ENCODE measurements around the gene TREM2.
"Not testable (repeated sequence)": the region's sequence is repeated elsewhere in the genome, so short reads cannot be mapped to it uniquely, and the experiment has no call there.

The TREM2 gene

DNA sequence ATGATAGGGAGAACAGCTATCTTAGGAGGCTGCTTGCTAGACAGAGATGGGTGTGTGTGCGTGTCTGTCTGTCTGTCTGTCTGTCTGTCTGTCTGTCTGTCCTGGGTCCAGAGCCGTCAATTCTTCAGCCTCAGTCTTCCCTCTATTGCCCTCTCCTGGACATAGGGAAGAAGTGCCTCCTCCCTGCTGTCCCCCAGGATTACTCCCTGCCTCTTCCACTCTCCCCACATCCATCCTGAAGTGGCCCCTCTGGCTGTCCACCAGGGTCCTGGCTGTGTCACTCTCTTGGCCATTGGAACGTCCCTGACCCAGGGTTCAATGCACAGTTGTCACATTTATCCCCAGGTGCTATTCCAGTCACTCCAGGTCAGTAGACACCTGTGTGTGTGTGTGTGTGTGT is 27.9 kb upstream of the TREM2 start:
- TF ChIP-seq CTCF (conservative IDR thresholded peaks at IDR 0.05; ENCODE audit: low read length), result no peak
- H3K4me3 ChIP-seq (ENCODE audit: low read length), result no peak overlapping the region
- no peak for DNase-seq (ENCODE audit: low read depth)

DNA sequence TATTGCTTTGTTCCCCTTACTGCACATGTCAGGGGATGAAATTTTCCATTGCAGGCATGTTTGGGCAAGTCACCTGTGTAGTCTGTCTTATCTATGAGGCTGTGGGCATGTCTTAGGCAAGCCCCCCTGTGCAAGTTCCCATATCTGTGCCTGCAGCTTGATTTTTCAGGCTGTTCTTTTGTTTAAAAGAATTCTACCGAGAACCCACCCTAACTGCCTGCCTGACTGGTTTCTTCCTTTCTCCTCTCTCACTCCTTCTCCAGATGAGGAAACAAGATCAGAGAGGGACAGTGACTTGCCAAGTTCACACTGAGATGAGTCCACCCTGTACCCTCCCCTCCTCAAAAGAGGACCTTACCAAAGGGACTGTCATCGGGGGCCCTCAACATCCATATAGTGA is 27.1 kb upstream of the TREM2 start:
- TF ChIP-seq CTCF (conservative IDR thresholded peaks at IDR 0.05; ENCODE audit: low read length), result no peak
- H3K4me3 ChIP-seq (ENCODE audit: low read length), result no peak overlapping the region
- DNase-seq (ENCODE audit: low read depth), result no peak

- H3K4me3 ChIP-seq (ENCODE audit: low read length); DNase-seq (ENCODE audit: low read depth): not testable (repeated sequence)
These were observed 26.1 kb upstream of the TREM2 start for GRCh38 chr6:41189046-41189445.

DNA sequence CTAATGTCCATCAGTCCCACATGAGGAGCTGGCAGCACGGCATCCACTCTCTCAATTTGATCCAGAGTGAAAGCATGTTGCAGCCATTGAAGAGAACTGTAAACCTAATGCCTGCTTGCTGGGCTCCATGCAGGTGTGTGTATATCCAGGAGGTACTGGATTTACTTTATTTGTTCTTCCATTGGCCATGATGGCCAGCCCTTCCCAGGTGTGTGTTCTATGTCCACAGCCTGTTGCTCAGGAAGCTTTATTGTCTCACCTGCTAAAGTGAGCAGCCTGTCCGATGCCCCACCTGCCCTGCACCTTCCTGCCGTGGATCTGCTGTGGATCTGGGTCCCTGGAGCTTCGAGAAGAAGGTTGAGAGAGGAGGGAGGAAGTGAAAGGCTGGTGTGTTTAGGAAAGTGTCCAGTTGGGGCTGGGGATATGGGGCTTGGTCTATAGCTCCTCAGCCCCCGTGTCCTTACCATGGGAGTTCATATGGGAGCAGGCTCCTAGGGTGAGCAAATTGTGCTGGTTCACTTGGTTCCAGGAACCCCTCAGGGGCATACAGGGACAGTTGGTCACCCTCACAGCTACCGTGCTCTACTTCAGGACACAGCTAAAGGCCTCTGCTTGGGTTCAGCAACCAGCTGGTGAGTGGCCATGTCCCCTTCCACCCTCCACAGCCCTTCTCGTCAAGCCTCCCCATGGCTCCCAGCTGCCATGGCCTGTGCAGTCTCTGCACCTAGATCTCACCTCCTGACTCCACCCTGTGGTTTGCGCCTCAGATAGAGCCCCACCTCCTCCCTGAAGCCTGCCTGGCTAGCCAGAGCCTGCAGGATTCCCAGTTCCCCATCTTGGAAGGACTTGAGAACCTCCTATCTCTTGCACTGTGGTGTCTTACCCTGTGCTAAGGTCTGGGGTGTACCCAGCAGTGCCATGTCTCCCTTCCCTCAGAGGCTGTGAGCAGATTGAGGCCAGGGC is 25.3 kb upstream of the TREM2 start:
- TF ChIP-seq CTCF (conservative IDR thresholded peaks at IDR 0.05; ENCODE audit: low read length), result no peak
- DNase-seq (ENCODE audit: low read depth), result no peak
- no peak overlapping the region for H3K4me3 ChIP-seq (ENCODE audit: low read length)

DNA sequence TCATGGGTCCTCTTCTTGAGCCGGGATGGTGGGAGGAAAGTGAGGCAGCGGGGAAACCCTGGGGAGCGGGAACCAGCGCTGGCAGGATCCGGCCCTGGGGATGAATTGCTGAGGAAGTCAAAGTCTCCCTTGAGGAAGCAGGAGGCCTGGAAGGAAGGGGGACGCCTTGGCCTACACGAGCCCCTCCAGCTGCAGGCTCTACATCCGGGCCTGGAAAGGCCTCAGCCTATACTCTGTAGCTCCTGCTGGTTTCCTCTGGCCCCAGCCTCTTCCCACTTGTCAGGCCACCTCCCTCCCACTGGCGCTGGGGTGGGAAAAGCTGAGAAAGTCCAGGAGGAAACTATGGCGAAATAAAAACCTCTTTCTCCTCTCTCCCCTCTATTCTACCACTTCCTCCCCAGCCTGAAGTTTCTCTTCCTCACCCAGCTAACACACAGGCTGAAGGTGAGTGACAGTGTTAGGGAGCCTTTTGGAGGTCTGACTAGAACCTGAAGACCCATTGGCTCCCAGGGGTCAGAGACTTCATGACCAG is 23.2 kb upstream of the TREM2 start:
- no peak overlapping the region for H3K4me3 ChIP-seq (ENCODE audit: low read length)
- no peak for TF ChIP-seq CTCF (conservative IDR thresholded peaks at IDR 0.05; ENCODE audit: low read length)
- no peak for DNase-seq (ENCODE audit: low read depth)

DNA sequence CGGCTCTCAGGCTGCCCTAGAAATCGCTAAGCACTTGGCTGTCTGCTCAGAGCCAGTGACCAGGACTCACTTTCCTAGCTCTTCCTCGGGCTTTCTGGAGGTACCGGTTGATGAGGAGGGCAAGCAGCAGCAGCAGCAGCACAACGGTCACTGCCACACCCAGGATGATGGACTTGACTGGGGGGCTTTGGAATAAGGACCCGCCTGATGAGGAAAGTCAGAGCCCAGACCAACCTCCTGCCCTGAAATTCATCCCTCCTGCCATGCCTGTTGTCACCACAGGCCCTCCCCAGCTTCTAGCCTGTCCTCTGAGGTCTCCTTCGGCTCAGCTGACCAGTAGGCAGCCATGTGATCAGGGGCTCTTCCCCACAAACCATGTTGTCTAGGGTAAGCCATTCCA is 21.8 kb upstream of the TREM2 start:
- no peak overlapping the region for H3K4me3 ChIP-seq (ENCODE audit: low read length)
- no peak for TF ChIP-seq CTCF (conservative IDR thresholded peaks at IDR 0.05; ENCODE audit: low read length)
- no peak for DNase-seq (ENCODE audit: low read depth)

DNA sequence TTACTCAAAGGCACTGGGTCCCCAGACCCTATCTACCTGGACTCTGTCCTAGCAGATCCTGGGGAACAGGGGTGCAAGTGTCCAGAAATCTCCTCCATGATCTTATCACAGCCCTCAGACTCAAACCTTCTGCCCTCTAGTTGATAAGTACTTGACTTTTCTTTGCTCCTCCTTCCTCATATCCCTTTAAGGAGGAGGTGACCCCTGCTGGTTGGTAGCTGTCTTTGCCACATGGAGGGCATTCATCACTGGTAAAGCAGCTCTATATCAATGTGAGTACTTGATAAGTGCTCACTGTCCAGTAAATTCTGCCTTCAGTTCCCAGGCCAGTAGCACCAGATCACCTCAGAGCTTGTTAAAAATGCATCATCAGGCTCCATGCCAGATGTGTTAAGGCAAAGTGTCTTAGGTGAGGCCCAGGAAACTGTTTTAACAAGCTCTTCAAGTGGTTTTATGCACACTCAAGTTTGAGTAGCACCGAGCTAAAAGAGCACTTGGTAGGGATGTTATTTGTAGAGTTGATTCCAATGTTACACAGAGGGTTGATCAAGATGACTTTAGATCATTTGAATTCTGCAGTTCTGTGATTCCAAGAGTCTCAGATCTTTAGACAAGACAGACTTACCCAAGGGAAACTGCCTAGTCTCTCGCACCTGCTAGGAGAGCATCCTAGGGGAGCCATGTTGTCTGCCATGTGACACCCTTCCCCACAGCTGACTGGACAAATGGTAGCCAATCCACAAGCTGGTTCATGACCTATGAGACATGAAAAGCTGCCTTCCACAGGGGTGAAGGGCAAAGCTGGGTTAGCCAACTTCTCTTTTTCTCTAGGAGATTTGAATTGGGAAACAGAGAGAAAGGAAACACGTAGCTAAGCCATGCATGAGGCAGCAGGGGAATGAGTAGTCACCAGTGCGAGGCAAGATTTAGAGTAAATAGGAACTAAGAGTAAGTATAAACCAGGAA is 19.4 kb upstream of the TREM2 start:
- H3K4me3 ChIP-seq (ENCODE audit: low read length), result no peak overlapping the region
- DNase-seq (ENCODE audit: low read depth), result peak; percentile 60
- peak; percentile 69 for TF ChIP-seq CTCF (conservative IDR thresholded peaks at IDR 0.05; ENCODE audit: low read length)

Measured in AG10803 (cell line).